A172 (cell line): ENCODE measurements around the gene PHLDB1. TPM values are rescaled to one million over a fixed set of nuclear protein-coding genes. Genes with fewer than 3 reads are reported as not detected.
"Not testable (repeated sequence)": the region's sequence is repeated elsewhere in the genome, so short reads cannot be mapped to it uniquely, and the experiment has no call there.

ENCODE experiments used
- DNase-seq: peaks from one replicate; pipeline ENCODE4 v3.0.0-alpha.2; 2015; ENCODE audit warnings: low spot score
- total RNA-seq: library from RNA; depleted of rRNA; stranded (reverse); fragments of >200 nt; shearing (Covaris generic); gene quantifications from 2 replicates; pipeline ENCODE4 v1.2.3, GENCODE V29; 2014; rRNA removed

PHLDB1 gene
- total RNA-seq: 87.1 and 101 TPM in 2 replicates

DNA sequence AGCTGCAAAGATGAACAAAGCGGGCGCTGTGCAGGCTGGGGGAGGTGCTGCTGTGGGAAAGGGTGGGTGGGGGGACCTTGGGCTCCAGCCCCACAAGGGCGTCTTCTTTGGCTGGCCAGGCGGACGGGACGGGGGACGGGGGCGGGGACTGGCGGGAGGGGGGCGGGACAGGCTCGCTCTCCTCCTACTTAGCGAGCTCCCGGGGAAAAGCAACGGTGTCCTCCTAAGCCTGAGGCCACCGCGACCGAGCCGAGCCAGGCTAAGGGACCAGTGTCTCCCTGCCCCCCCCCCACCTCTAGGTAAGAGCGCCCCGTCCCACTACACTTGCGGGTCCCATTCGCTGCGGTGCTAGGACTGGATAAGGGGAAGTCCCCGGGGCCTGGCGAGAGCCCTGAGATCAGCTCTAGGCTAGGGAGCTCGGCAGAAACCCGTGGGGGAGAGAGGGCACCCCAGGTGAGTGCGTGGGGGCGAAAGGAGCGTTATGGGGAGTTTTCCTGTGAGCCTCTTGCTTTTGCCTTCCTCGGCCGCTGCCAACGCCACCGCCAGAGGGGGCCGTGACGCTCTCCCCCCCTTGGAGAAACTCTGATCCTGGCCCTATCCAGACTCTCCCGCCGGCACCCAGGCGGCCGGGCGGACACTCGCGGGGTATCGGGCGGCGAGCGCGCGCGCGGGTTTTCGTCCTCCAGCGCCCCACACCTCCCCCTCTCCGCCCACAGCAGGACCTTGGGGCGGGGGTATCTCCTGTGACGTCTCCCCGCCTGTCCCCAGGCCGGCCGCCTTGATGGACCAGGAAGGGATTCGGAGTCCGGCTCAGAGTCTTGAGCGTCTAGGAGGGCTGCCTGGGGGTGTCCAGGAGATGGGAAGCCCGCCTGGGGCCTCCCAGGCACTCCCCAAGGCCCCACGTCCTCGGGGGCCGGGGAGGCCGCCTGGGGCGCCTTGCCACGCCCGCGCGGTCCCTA is at the start of gene PHLDB1:
TSS of gene PHLDB1 (plus strand) at position 215 of the 959 bp plus-strand sequence. CDS start 6,222 bp downstream, outside the sequence.
- peak; percentile 55 for DNase-seq

GRCh38 chr11:118560806-118561205 is 46.6 kb upstream of the PHLDB1 start:
- DNase-seq: no peak

GRCh38 chr11:118565051-118565450 is 42.4 kb upstream of the PHLDB1 start:
- DNase-seq: no peak

DNA sequence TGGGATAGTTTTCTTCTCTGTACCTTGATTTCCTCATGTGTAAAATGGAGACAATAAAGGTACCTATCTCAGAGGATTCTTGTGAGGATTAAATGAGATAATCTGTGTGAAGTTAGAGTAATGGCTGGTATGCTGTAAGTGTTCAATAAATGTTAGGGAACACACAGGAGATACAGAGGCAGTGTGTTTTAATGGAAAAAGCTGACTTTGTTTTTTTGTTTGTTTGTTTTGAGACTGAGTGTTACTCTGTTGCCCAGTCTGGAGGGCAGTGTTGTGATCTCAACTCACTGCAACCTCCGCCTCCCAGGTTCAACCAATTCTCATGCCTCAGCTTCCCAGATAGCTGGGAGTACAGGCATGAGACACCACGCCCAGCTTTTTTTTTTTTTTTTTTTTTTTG is 37.7 kb upstream of the PHLDB1 start:
- DNase-seq: no peak

DNA sequence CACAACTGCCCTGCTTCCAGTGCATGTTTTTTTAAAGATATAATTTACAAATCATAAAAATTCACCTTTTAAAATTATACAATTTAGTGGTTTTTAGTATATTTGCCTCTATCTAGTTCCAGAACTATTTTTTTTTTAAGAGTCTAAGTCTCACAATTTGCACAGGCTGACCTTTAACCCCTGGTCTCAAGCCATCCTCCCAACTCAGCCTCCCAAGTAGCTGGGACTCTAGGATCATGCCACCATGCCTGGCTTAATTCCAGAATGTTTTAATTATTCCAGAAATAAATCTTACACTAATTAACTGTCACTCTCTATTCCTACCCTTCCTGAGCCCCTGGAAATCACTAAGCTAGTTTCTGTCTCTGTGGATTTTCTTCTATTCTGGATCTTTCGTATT is 36.6 kb upstream of the PHLDB1 start:
- no peak for DNase-seq

GRCh38 chr11:118571701-118572060 is 35.7 kb upstream of the PHLDB1 start:
- not testable (repeated sequence) for DNase-seq

- DNase-seq: peak; percentile 35
Observed at GRCh38 chr11:118572061-118572980, 35.1 kb upstream of the PHLDB1 start, which contains the start of gene ARCN1. Gene ARCN1 (plus strand): TSS chr11:118572409. CDS start chr11:118572548, 139 bp downstream.

GRCh38 chr11:118572981-118573550 is 34.3 kb upstream of the PHLDB1 start:
- DNase-seq: peak; percentile 33

DNA sequence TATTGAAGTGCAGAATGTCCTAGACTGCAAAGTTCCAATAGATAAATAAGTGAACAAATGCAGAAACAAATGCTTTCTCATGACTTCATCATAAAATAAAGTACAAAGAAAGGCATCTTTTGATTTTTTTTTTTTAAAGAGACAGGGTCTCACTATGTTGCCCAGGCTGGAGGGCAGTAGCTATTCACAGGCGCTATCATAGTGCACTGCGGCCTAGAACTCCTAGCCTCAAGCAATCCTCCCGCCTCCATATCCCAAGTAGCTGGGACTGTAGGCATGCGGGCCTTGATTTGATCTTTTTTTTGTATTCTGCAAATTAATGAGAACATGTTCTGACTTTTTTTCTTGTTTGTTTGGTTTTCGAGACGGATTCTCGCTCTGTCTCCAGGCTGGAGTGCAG is 32.8 kb upstream of the PHLDB1 start:
- no peak for DNase-seq

- DNase-seq: not testable (repeated sequence)
Observed at GRCh38 chr11:118577995-118578394, 29.4 kb upstream of the PHLDB1 start.

DNA sequence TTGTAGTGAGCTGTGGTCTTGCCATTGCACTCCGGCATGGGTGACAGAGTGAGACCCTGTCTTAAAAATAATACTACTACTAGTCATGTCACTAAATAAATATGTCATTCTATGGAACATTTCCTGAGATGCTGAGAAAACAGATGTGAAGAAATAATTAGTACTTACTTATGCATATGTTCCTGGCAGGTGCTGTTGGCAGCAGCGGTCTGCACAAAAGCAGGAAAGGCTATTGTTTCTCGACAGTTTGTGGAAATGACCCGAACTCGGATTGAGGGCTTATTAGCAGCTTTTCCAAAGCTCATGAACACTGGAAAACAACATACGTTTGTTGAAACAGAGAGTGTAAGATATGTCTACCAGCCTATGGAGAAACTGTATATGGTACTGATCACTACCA is 26.4 kb upstream of the PHLDB1 start:
- no peak for DNase-seq

DNA sequence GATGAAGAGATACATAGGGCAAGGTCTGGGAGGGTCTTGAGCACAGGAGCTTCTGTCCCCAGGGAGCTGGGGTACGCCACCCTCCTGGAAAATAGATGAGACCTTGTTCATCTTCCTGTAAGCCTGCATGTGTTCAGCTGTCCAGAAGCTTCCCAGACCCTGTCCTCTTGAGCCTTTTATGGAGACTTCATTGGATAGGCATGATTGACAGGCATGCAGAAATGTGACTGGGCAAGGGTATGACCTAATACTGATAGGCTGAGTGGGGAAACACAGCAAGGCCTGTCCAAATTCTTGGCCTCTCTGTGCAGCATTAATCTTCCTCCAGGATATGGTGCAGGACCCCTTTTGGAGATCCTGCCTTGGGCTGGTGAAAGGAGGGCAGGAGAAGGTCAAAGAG is 19.5 kb upstream of the PHLDB1 start:
- DNase-seq: no peak

GRCh38 chr11:118592616-118593367 is 14.6 kb upstream of the PHLDB1 start:
- DNase-seq: no peak

DNA sequence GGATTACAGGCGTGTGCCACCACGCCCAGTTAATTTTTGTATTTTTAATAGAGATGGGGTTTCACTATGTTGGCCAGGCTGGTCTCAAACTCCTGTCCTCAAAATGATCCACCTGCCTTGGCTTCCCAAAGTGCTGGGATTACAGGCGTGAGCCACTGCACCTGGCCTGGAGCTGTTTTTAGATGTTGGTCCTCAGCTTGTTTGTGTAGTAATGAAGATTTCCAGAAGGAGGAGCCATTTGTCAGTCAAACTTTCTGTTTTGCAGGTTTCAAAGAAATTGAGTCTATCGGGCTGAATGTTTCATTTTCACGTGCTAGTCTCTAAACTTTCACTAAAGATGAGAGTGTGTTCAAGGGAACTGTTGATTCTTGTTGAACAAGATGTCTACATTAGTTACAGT is 12.4 kb upstream of the PHLDB1 start:
- DNase-seq: not testable (repeated sequence)

- DNase-seq: no peak
Observed at GRCh38 chr11:118596224-118597146, 10.9 kb upstream of the PHLDB1 start.

DNA sequence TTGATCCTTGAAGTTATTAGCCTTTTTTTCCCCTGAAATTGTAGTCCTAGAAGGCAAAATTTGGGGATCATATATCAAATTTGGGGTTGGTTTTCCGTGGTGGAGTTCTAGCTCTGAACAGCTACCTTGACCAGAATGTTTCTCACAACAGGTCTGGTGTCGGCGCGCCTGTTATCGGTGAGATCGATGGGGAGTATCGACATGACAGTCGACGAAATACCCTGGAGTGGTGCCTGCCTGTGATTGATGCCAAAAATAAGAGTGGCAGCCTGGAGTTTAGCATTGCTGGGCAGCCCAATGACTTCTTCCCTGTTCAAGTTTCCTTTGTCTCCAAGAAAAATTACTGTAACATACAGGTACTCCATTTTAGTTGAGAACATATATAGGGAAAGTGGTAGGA is 9.9 kb upstream of the PHLDB1 start:
- no peak for DNase-seq

DNA sequence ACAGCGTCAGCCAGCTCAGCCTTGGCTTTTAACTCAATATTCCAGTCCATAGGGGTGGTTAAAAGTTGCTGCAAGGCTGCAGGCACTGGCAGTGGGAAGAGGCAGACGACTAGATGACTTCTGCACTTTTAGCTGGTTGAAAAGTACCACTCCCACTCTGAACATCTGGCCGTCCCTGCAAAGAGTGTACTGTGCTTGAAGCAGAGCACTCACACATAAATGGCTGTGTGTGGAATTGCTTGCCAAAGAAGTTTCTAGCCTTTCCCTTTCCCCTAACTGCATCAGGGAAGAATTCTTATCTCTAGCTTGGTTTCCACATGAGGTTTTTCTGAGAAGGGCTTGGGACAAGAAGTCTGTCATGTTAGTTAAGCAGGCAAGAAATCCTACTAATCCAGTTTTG is 5.1 kb upstream of the PHLDB1 start:
- no peak for DNase-seq

DNA sequence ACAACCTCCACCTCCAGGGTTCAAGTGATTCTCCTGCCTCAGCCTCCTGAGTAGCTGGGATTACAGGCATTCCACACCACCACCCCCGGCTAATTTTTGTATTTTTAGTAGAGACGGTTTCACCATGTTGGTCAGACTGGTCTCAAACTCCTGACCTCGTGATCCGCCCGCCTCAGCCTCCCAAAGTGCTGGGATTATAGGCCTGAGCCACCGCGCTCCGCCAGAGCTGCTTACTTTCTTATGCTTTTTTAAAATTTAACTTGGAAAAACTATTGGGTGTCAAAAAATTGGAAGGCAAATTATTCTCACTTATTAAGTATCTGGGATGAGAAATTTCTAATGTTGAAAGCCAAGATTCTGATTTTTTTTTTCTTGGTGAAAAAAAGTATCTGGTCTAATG is 3.7 kb upstream of the PHLDB1 start:
- not testable (repeated sequence) for DNase-seq

- no peak for DNase-seq
Observed at GRCh38 chr11:118604566-118604965, 2.8 kb upstream of the PHLDB1 start.
